Activated naive CD8-positive, alpha-beta T cell treated with anti-CD3 and anti-CD28 coated beads, Interleukin-2, amount 50 U/mL, for 24 hours (primary cell): ENCODE measurements around the gene OR6V1.
A peak's percentile ranks its signal among the peaks of the same experiment; 100 is the strongest.

Experiments
- ATAC-seq: fragments of 150-1000 bp; cut with Tn5 transposase; one replicate; pipeline ENCODE4 v1.10.0; 2021
- DNase-seq: peaks from one replicate; pipeline ENCODE4 v3.0.0; 2021
- H3K27ac Mint-ChIP-seq: one replicate; pipeline ENCODE4 v1.8.0; 2021; ENCODE audit warnings: mild to moderate bottlenecking, mixed read lengths
- H3K27me3 Mint-ChIP-seq: one replicate; pipeline ENCODE4 v1.8.0; 2021; ENCODE audit warnings: mixed read lengths
- H3K36me3 Mint-ChIP-seq: one replicate; pipeline ENCODE4 v1.8.0; 2021; ENCODE audit warnings: low read depth, mixed read lengths
- H3K4me1 Mint-ChIP-seq: one replicate; pipeline ENCODE4 v1.8.0; 2021; ENCODE audit warnings: mixed read lengths
- H3K4me3 Mint-ChIP-seq: one replicate; pipeline ENCODE4 v1.8.0; 2021; ENCODE audit warnings: mild to moderate bottlenecking, moderate library complexity, mixed read lengths
- H3K9me3 Mint-ChIP-seq: one replicate; pipeline ENCODE4 v1.8.0; 2021; ENCODE audit warnings: mixed read lengths

The OR6V1 gene

GRCh38 chr7:143052041-143052440, at the start of gene OR6V1:
TSS of gene OR6V1 (plus strand) at chr7:143052341. CDS start at chr7:143052341, 0 bp downstream.
- ATAC-seq (no peak), DNase-seq (no peak)
- Mint-ChIP-seq H3K4me1 (peaks cover 13% of the 10 kb centered on the region), H3K4me3 (no peak within 1 kb of the TSS), H3K27ac (no peak within 1 kb of the TSS), H3K27me3 (peaks cover 5% of the 10 kb centered on the region), H3K36me3 (no peaks in the 10 kb centered on the region), H3K9me3 (no peaks in the 10 kb centered on the region)

- no peak for ATAC-seq
- Mint-ChIP-seq H3K27me3 (peaks cover 2% of the 10 kb centered on the region), H3K36me3 (no peaks in the 10 kb centered on the region), H3K4me3 (peak overlapping the region; percentile 69), H3K27ac (no peak overlapping the region), H3K4me1 (peaks cover 7% of the 10 kb centered on the region), H3K9me3 (no peaks in the 10 kb centered on the region)
- no peak for DNase-seq
Observed at GRCh38 chr7:143002898-143003297, 49.2 kb upstream of the OR6V1 start.

- Mint-ChIP-seq H3K36me3 (no peaks in the 10 kb centered on the region), H3K4me1 (peaks cover 9% of the 10 kb centered on the region), H3K27ac (no peak overlapping the region), H3K4me3 (peak overlapping the region; percentile 69), H3K27me3 (peaks cover 3% of the 10 kb centered on the region), H3K9me3 (no peaks in the 10 kb centered on the region)
- DNase-seq (no peak), ATAC-seq (no peak)
Observed at GRCh38 chr7:143003393-143004051, 48.6 kb upstream of the OR6V1 start.

GRCh38 chr7:143005632-143006260, 46.4 kb upstream of the OR6V1 start:
- Mint-ChIP-seq H3K27me3 (peaks cover 3% of the 10 kb centered on the region), H3K27ac (no peak overlapping the region), H3K36me3 (no peaks in the 10 kb centered on the region), H3K4me1 (peaks cover 12% of the 10 kb centered on the region), H3K9me3 (no peaks in the 10 kb centered on the region), H3K4me3 (no peak overlapping the region)
- ATAC-seq (no peak), DNase-seq (no peak)

- Mint-ChIP-seq H3K9me3 (no peaks in the 10 kb centered on the region), H3K27ac (no peak overlapping the region), H3K4me3 (no peak overlapping the region), H3K27me3 (peaks cover 3% of the 10 kb centered on the region), H3K4me1 (peaks cover 10% of the 10 kb centered on the region), H3K36me3 (no peaks in the 10 kb centered on the region)
- ATAC-seq (peak; percentile 88), DNase-seq (peak; percentile 85)
Observed at GRCh38 chr7:143008007-143008901, 43.9 kb upstream of the OR6V1 start.

- Mint-ChIP-seq H3K4me1 (peaks cover 16% of the 10 kb centered on the region), H3K4me3 (no peak overlapping the region), H3K27ac (no peak overlapping the region), H3K27me3 (peaks cover 9% of the 10 kb centered on the region), H3K36me3 (no peaks in the 10 kb centered on the region), H3K9me3 (no peaks in the 10 kb centered on the region)
- DNase-seq = no peak
- no peak for ATAC-seq
Observed at GRCh38 chr7:143012001-143012400, 40.1 kb upstream of the OR6V1 start.

- ATAC-seq (no peak), DNase-seq (no peak)
- Mint-ChIP-seq H3K4me3 (no peak overlapping the region), H3K27ac (no peak overlapping the region), H3K27me3 (peaks cover 9% of the 10 kb centered on the region), H3K9me3 (no peaks in the 10 kb centered on the region), H3K4me1 (peaks cover 16% of the 10 kb centered on the region), H3K36me3 (no peaks in the 10 kb centered on the region)
Observed at GRCh38 chr7:143012409-143012808, 39.7 kb upstream of the OR6V1 start.

- Mint-ChIP-seq H3K4me3 (no peak overlapping the region), H3K9me3 (no peaks in the 10 kb centered on the region), H3K27me3 (peaks cover 6% of the 10 kb centered on the region), H3K27ac (no peak overlapping the region), H3K4me1 (peaks cover 12% of the 10 kb centered on the region), H3K36me3 (no peaks in the 10 kb centered on the region)
- no peak for DNase-seq
- no peak for ATAC-seq
Observed at GRCh38 chr7:143013473-143013872, 38.7 kb upstream of the OR6V1 start.

GRCh38 chr7:143013893-143014292, 38.2 kb upstream of the OR6V1 start:
- Mint-ChIP-seq H3K4me1 (peaks cover 13% of the 10 kb centered on the region), H3K27me3 (peaks cover 6% of the 10 kb centered on the region), H3K9me3 (peaks cover 2% of the 10 kb centered on the region), H3K27ac (no peak overlapping the region), H3K36me3 (no peaks in the 10 kb centered on the region), H3K4me3 (no peak overlapping the region)
- no peak for DNase-seq
- no peak for ATAC-seq

GRCh38 chr7:143015084-143015483, 37.1 kb upstream of the OR6V1 start:
- Mint-ChIP-seq H3K36me3 (peaks cover 2% of the 10 kb centered on the region), H3K9me3 (peaks cover 8% of the 10 kb centered on the region), H3K27me3 (peaks cover 6% of the 10 kb centered on the region), H3K4me3 (no peak overlapping the region), H3K4me1 (peaks cover 13% of the 10 kb centered on the region), H3K27ac (no peak overlapping the region)
- no peak for DNase-seq
- no peak for ATAC-seq

GRCh38 chr7:143015926-143016490, 36.1 kb upstream of the OR6V1 start:
- H3K4me3 Mint-ChIP-seq = no peak overlapping the region
- H3K27ac Mint-ChIP-seq = no peak overlapping the region
- peaks cover 13% of the 10 kb centered on the region for H3K4me1 Mint-ChIP-seq
- DNase-seq (no peak), ATAC-seq (no peak)
- peaks cover 6% of the 10 kb centered on the region for H3K27me3 Mint-ChIP-seq
- H3K9me3 Mint-ChIP-seq = peaks cover 8% of the 10 kb centered on the region
- peaks cover 2% of the 10 kb centered on the region for H3K36me3 Mint-ChIP-seq

- Mint-ChIP-seq H3K27me3 (peaks cover 6% of the 10 kb centered on the region), H3K36me3 (peaks cover 2% of the 10 kb centered on the region), H3K4me1 (peaks cover 13% of the 10 kb centered on the region), H3K9me3 (peaks cover 8% of the 10 kb centered on the region), H3K4me3 (no peak overlapping the region), H3K27ac (no peak overlapping the region)
- DNase-seq = no peak
- ATAC-seq = no peak
Observed at GRCh38 chr7:143016996-143017395, 35.1 kb upstream of the OR6V1 start.

GRCh38 chr7:143018931-143019330, 33.2 kb upstream of the OR6V1 start:
- DNase-seq (no peak), ATAC-seq (no peak)
- Mint-ChIP-seq H3K4me3 (no peak overlapping the region), H3K27me3 (peaks cover 6% of the 10 kb centered on the region), H3K27ac (no peak overlapping the region), H3K4me1 (peaks cover 11% of the 10 kb centered on the region), H3K36me3 (peaks cover 2% of the 10 kb centered on the region), H3K9me3 (peaks cover 8% of the 10 kb centered on the region)

GRCh38 chr7:143023047-143023446, 29.1 kb upstream of the OR6V1 start:
- H3K36me3 Mint-ChIP-seq = peaks cover 2% of the 10 kb centered on the region
- H3K9me3 Mint-ChIP-seq = peaks cover 8% of the 10 kb centered on the region
- no peak for ATAC-seq
- H3K27ac Mint-ChIP-seq = no peak overlapping the region
- H3K27me3 Mint-ChIP-seq = peaks cover 8% of the 10 kb centered on the region
- H3K4me3 Mint-ChIP-seq = no peak overlapping the region
- H3K4me1 Mint-ChIP-seq = peaks cover 3% of the 10 kb centered on the region
- no peak for DNase-seq
